BE2C (cell line): ENCODE measurements around the gene TNFSF13B.

Experiments
- DNase-seq: peaks from one replicate; pipeline ENCODE4 v3.0.0-alpha.2; 2020
- H3K27me3 ChIP-seq: fragments of 250-450 bp; sonication (Bioruptor Pico); 2 replicates; pipeline ENCODE4 v1.5.1; 2020; ENCODE audit warnings: mild to moderate bottlenecking
- H3K36me3 ChIP-seq: fragments of 250-450 bp; sonication (Bioruptor Pico); 2 replicates; pipeline ENCODE4 v1.5.1; 2020; ENCODE audit warnings: mild to moderate bottlenecking
- H3K4me1 ChIP-seq: fragments of 250-450 bp; sonication (Bioruptor Pico); 2 replicates; pipeline ENCODE4 v1.5.1; 2020
- H3K4me3 ChIP-seq: 2 replicates; pipeline ENCODE4 v1.5.1; 2011; ENCODE audit warnings: low read depth, low read length
- H3K9me3 ChIP-seq: fragments of 250-450 bp; sonication (Bioruptor Pico); 2 replicates; pipeline ENCODE4 v1.5.1; 2020
- TF ChIP-seq, protein P1 (sequence below): IDR thresholded peaks from 2 replicates; pipeline ENCODE4 v1.5.1; 2012; ENCODE audit warnings: mild to moderate bottlenecking, low read depth, low read length

The TNFSF13B gene

DNA sequence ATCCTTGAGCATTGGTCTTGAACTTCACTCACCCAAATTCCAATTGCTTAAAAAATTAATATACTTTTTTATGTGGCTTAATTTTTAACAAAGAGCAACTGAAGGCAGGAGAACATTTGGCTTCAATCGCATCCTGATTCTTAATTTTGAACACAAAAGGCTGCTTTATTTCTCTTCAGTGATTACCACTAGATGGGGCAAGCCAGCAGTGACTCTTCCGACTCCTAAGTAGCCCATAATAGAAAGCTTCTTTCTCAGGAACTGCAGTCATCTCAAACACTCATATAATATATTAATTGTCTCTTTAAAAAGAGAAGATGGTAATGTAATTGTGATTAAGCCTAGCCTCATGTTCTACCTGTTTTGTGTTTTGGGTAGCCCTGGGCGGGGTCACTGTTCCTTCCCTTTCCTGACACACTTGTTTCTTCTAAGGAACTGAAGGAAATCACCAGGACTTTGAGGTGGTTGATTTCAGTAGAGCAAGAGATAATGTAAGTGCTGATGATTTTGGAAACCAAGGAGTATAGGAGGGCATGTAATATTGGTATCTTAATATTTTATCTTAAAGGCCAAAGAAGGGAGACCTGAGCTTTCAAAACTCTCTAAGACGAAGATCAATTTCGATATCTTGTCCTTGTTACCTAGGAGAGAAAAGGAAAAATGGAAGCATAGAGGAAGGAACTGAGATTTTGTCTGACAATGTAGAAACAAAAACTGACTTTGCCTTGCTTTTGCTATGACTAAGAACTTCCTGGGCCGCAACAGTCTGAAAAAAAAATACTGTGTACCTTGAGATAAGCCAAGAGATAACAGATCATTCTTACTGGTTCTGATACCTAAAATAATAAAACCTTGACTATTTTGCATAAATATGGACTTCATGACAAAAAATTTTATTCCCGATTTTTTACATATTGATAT lies 73.1 kb downstream of the TNFSF13B start:
- no peaks in the 10 kb centered on the region for H3K4me1 ChIP-seq
- H3K9me3 ChIP-seq = no peaks in the 10 kb centered on the region
- no peak overlapping the region for H3K4me3 ChIP-seq
- TF ChIP-seq, protein P1, sequence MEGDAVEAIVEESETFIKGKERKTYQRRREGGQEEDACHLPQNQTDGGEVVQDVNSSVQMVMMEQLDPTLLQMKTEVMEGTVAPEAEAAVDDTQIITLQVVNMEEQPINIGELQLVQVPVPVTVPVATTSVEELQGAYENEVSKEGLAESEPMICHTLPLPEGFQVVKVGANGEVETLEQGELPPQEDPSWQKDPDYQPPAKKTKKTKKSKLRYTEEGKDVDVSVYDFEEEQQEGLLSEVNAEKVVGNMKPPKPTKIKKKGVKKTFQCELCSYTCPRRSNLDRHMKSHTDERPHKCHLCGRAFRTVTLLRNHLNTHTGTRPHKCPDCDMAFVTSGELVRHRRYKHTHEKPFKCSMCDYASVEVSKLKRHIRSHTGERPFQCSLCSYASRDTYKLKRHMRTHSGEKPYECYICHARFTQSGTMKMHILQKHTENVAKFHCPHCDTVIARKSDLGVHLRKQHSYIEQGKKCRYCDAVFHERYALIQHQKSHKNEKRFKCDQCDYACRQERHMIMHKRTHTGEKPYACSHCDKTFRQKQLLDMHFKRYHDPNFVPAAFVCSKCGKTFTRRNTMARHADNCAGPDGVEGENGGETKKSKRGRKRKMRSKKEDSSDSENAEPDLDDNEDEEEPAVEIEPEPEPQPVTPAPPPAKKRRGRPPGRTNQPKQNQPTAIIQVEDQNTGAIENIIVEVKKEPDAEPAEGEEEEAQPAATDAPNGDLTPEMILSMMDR = peak; percentile 72
- H3K27me3 ChIP-seq = peaks cover 89% of the 10 kb centered on the region
- no peak for DNase-seq
- no peaks in the 10 kb centered on the region for H3K36me3 ChIP-seq

DNA sequence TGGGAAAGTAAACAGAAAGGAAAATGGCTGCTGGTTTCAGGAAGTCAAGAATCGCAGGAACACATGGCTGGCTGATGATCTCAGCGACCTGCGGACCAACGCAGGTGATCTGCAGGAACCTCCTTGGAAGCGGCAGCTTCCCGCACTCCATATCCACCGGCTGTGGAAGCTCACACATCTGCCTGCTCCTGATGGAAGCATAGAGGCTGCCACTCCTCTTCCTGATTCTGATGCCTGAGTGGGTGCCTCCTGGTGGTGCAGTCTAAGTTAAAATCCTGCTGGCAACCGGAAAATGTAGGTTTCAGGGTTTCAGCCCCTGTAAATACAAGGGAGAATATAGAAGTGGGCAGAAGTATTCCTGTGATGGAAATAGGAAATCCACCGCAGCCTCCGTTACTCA lies 75.5 kb downstream of the TNFSF13B start:
- TF ChIP-seq, protein P1 = peak; percentile 33
- Histone ChIP-seq H3K9me3 (no peaks in the 10 kb centered on the region), H3K4me3 (no peak overlapping the region), H3K36me3 (no peaks in the 10 kb centered on the region), H3K4me1 (no peaks in the 10 kb centered on the region), H3K27me3 (peaks cover 90% of the 10 kb centered on the region)
- no peak for DNase-seq

DNA sequence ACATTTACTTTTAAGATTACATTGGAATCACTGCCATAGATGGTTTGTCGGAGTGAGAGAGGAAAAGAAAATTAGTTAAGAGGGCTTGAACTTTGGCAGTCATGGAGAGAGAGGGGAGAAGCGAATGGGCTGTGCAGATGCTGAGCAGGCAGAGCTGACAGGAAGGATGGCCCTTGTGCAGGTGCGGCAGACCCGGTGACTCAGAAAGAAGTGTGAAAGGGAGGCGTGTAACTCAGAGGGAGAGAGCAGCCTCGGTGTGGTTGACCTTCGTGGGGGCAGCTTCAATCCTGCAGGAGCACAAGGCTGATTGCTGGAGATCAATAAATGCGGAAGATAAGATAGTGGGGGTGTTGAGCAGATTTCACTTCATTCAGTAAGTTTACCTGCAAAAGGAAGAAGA lies 76.9 kb downstream of the TNFSF13B start:
- Histone ChIP-seq H3K9me3 (no peaks in the 10 kb centered on the region), H3K4me1 (no peaks in the 10 kb centered on the region), H3K4me3 (no peak overlapping the region), H3K36me3 (no peaks in the 10 kb centered on the region), H3K27me3 (peaks cover 79% of the 10 kb centered on the region)
- DNase-seq = no peak
- TF ChIP-seq, protein P1 = no peak

DNA sequence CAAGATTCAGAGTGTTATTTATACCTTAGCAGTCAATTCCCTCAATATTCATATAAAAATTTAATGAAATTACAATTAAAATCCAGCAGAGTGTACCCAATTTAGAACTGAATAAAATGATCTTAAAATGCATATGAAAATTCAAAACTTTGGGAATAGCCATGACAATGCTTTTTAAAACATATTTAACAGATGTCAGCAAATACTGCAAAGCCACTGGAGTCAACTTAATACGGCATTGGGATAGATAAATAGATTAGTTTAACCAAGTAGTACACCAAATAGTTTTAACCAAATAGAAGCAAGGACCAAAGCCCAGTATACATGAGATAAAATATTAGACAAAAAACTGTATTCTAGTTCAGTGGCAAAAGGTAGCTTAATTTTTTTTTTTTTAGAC lies 79.8 kb downstream of the TNFSF13B start:
- TF ChIP-seq, protein P1 = no peak
- no peaks in the 10 kb centered on the region for H3K4me1 ChIP-seq
- no peaks in the 10 kb centered on the region for H3K9me3 ChIP-seq
- no peak overlapping the region for H3K4me3 ChIP-seq
- peaks cover 67% of the 10 kb centered on the region for H3K27me3 ChIP-seq
- H3K36me3 ChIP-seq = no peaks in the 10 kb centered on the region
- no peak for DNase-seq

DNA sequence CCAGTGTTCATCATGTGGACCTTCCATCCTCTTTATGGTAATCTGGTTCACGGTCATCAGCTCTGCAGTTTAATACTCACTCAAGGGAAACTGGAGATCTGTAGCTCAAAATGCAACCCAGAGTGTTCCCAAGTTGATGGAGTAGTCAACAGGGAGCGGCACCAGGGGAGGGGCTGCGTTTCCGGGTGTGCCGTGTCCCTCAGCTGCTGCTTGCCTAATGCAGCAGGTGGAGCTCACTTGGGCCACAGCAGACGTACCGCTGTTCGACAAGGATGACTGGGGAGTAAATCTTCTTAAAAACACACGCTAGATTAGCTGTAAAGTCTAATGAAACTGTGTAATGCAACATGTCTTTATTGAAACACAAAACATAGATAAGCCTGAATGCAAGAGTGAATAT lies 81.1 kb downstream of the TNFSF13B start:
- H3K27me3 ChIP-seq = peaks cover 60% of the 10 kb centered on the region

More for the DNA sequence above, 81.1 kb downstream of the TNFSF13B start:
- TF ChIP-seq, protein P1 = no peak
- H3K9me3 ChIP-seq = no peaks in the 10 kb centered on the region
- H3K4me3 ChIP-seq = no peak overlapping the region
- H3K4me1 ChIP-seq = no peaks in the 10 kb centered on the region
- H3K36me3 ChIP-seq = no peaks in the 10 kb centered on the region
- no peak for DNase-seq
